Smooth muscle cell (in vitro differentiated cells): Measurements from ENCODE around the gene TTLL1. TPM values are rescaled to one million over a fixed set of nuclear protein-coding genes. Genes with fewer than 3 reads are reported as not detected.

Experiments
- DNase-seq: peaks from one replicate; lab custom pipeline; 2025; ENCODE audit not compliant: unreplicated experiment; lab: John Stamatoyannopoulos, UW
- H2AFZ ChIP-seq: fragments of 200-600 bp; sonication (generic); 2 replicates; pipeline ENCODE4 v1.6.0; 2016; ENCODE audit warnings: antibody characterized with exemption, low read depth, mild to moderate bottlenecking
- H3F3A ChIP-seq: fragments of 200-600 bp; sonication (generic); 2 replicates; pipeline ENCODE4 v1.6.0; 2017; ENCODE audit warnings: antibody characterized with exemption, low read depth
- H3K27ac ChIP-seq: fragments of 200-600 bp; sonication (generic); 2 replicates; pipeline ENCODE4 v1.5.1; 2016; ENCODE audit warnings: low read depth, mild to moderate bottlenecking
- H3K27me3 ChIP-seq: fragments of 200-600 bp; sonication (generic); 2 replicates; pipeline ENCODE4 v1.6.1; 2016; ENCODE audit warnings: low read depth, mild to moderate bottlenecking
- H3K36me3 ChIP-seq: fragments of 200-600 bp; sonication (generic); 2 replicates; pipeline ENCODE4 v1.5.1; 2016; ENCODE audit warnings: low read depth
- H3K4me1 ChIP-seq: fragments of 200-600 bp; sonication (generic); 2 replicates; pipeline ENCODE4 v1.5.1; 2016; ENCODE audit warnings: low read depth
- H3K4me2 ChIP-seq: fragments of 200-600 bp; sonication (generic); 2 replicates; pipeline ENCODE4 v1.6.0; 2016; ENCODE audit warnings: mild to moderate bottlenecking
- H3K4me3 ChIP-seq: fragments of 200-600 bp; sonication (generic); 2 replicates; pipeline ENCODE4 v1.5.1; 2016; ENCODE audit warnings: mild to moderate bottlenecking
- H3K79me2 ChIP-seq: fragments of 200-600 bp; sonication (generic); 2 replicates; pipeline ENCODE4 v1.6.0; 2016; ENCODE audit warnings: low read depth, mild to moderate bottlenecking
- H3K9ac ChIP-seq: fragments of 200-600 bp; sonication (generic); 2 replicates; pipeline ENCODE4 v1.6.0; 2016; ENCODE audit warnings: low read depth
- H3K9me3 ChIP-seq: fragments of 200-600 bp; sonication (generic); replicated peaks from 2 replicates; pipeline ENCODE4 v1.5.1; 2016; ENCODE audit warnings: low read depth
- H4K20me1 ChIP-seq: fragments of 200-600 bp; sonication (generic); 2 replicates; pipeline ENCODE4 v1.6.0; 2016; ENCODE audit warnings: low read depth
- WGBS: methylation state at CpG from one replicate; pipeline ENCODE4 v1.1.7; 2016; ENCODE audit warnings: low lambda C conversion rate; 5-methylcytosine and 5-hydroxymethylcytosine counted together
- polyA plus RNA-seq: library from polyadenylated mRNA; unstranded; fragments of >200 nt; fragmentation: Nextera tagmentation; extraction: Ambion mirVana; gene quantifications from 2 replicates; pipeline ENCODE4 v1.2.1, GENCODE V29; 2016
- total RNA-seq: library from RNA; depleted of rRNA; stranded (reverse); fragments of >200 nt; gene quantifications from 2 replicates; pipeline ENCODE4 v1.2.3, GENCODE V29; 2014
- TF ChIP-seq, protein P1 (sequence below): fragments of 200-600 bp; sonication (generic); IDR thresholded peaks from 2 replicates; pipeline ENCODE4 v1.5.1; 2017; ENCODE audit warnings: borderline replicate concordance, mild to moderate bottlenecking, antibody characterized with exemption; ENCODE audit not compliant: insufficient read depth, poor library complexity, severe bottlenecking

The TTLL1 gene
- total and polyA plus RNA-seq, 2 experiments from 2014 or later: 12.7 to 17.7 TPM

DNA sequence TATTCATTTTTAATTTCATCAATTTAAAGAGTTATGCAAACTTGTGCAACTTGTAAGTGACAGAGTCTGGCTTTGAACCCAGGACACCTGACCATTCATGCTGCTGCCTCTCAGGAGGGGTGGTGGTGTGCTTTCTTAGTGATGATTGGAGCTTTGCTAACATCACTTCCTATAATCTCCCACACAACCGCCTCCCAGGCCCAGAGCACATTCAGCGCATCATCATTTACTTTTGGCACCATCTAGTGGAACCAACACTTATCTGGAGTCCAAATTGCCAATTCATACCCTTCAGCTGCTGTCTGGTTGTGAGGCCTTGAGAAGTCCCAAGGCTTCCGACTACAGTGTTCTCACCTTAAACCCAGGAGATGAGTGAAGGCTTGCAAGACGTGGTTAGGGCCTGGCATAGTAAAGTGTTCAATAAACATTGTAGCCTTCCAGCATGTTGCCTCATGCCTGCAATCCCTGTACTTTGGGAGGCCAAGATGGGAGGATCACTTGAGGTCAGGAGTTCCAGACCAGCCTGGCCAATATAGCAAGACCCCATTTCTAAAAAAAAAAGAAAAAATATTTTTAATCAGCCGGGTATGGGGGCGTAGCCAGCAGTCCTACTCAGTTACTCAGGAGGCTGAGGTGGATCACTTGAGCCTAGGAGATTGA lies 1.1 kb upstream of the TTLL1 start:
- WGBS: 84% methylated on average over 6 of the region's 6 CpGs
- H3K4me3 ChIP-seq: no peak overlapping the region

DNA sequence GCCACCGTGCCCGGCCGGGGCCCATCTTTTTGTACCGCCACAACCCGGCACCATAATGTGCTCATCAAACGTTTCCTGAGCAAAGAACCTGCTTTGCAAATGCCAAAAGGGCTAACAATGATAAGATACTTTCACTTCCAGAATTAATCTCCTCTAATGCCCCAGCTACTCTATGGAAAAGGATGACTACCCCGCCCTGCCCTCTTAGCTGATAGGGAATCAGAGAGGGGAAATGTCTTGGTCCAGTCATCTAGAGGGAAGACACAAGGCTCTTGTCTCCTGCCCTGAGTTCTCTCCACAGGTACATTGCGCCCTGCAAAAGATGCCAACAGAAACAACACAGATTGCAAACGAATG lies 586 bp downstream of the TTLL1 start:
- H3K4me3 ChIP-seq: peak overlapping the region; percentile 75
- TF ChIP-seq, protein P1, sequence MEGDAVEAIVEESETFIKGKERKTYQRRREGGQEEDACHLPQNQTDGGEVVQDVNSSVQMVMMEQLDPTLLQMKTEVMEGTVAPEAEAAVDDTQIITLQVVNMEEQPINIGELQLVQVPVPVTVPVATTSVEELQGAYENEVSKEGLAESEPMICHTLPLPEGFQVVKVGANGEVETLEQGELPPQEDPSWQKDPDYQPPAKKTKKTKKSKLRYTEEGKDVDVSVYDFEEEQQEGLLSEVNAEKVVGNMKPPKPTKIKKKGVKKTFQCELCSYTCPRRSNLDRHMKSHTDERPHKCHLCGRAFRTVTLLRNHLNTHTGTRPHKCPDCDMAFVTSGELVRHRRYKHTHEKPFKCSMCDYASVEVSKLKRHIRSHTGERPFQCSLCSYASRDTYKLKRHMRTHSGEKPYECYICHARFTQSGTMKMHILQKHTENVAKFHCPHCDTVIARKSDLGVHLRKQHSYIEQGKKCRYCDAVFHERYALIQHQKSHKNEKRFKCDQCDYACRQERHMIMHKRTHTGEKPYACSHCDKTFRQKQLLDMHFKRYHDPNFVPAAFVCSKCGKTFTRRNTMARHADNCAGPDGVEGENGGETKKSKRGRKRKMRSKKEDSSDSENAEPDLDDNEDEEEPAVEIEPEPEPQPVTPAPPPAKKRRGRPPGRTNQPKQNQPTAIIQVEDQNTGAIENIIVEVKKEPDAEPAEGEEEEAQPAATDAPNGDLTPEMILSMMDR: no peak
- no peaks in the 10 kb centered on the region for H3F3A ChIP-seq
- H3K4me1 ChIP-seq: no peaks in the 10 kb centered on the region
- no peak for DNase-seq
- WGBS: 70% methylated on average over 9 of the region's 9 CpGs
- H3K79me2 ChIP-seq: no peaks in the 10 kb centered on the region
- no peak overlapping the region for H3K27ac ChIP-seq
- H4K20me1 ChIP-seq: no peaks in the 10 kb centered on the region
- no peaks in the 10 kb centered on the region for H3K27me3 ChIP-seq
- H3K9ac ChIP-seq: peak overlapping the region; percentile 30
- no peaks in the 10 kb centered on the region for H3K36me3 ChIP-seq
- H2AFZ ChIP-seq: peak overlapping the region; percentile 90
- peak overlapping the region; percentile 88 for H3K4me2 ChIP-seq
- no peaks in the 10 kb centered on the region for H3K9me3 ChIP-seq

More for the DNA sequence above, 1.1 kb upstream of the TTLL1 start:
- no peaks in the 10 kb centered on the region for H3K27me3 ChIP-seq
- no peaks in the 10 kb centered on the region for H3F3A ChIP-seq
- H3K4me1 ChIP-seq: no peaks in the 10 kb centered on the region
- H3K4me2 ChIP-seq: peak overlapping the region; percentile 88
- no peak overlapping the region for H2AFZ ChIP-seq
- no peak overlapping the region for H3K27ac ChIP-seq
- TF ChIP-seq, protein P1: peak; percentile 32
- H3K36me3 ChIP-seq: no peaks in the 10 kb centered on the region
- no peaks in the 10 kb centered on the region for H4K20me1 ChIP-seq
- no peaks in the 10 kb centered on the region for H3K79me2 ChIP-seq
- no peak for DNase-seq
- no peaks in the 10 kb centered on the region for H3K9me3 ChIP-seq
- no peak overlapping the region for H3K9ac ChIP-seq

DNA sequence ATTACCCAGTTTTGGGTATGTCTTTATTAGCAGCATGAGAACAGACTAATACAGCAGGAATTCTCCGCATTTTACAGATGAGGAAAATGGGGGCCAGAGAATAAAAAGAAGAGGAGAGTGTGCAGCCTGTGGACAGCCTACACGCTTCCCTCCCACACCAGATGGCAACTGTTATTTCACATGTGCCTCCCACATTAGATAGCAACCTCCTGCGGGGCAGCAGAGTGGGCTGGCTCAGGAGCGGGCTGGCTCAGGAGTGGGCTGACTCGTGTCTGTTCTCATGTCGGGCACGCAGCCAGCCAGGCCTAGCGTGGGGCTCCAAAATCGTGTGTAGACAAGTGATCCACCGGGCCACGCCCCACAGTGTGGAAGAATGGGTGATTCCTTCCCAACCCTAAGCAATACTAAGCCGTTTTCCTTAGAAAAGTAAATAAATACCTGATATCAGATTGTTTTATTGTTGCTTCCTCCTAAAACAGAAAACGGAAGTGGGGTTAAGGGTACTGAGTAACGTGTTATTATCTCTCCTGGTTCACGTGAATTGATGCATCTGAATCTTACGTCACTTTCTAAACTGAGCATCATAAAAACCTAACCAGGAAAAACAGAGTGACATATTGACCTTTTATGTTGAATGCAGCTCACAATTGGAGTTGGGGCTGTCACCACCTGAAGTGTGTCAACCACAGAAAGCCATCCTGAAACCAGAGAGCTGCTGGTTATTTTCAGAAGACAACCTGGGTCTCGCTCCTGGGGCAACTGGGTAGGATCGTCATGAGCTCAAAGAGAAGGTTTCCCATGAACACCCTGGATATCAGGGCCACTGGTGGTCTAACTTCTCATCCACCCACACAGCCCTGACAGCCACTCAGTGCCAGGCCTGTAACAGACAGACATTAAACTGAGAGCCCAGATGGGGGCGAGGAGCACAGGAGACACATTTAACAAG lies 3.3 kb downstream of the TTLL1 start:
- TF ChIP-seq, protein P1: no peak
- H4K20me1 ChIP-seq: no peaks in the 10 kb centered on the region
- no peak overlapping the region for H3K9ac ChIP-seq
- no peak for DNase-seq
- no peak overlapping the region for H3K4me3 ChIP-seq
- H3K9me3 ChIP-seq: no peaks in the 10 kb centered on the region
- H3F3A ChIP-seq: no peaks in the 10 kb centered on the region
- no peak overlapping the region for H3K27ac ChIP-seq
- no peaks in the 10 kb centered on the region for H3K36me3 ChIP-seq
- H3K79me2 ChIP-seq: no peaks in the 10 kb centered on the region
- H2AFZ ChIP-seq: no peak overlapping the region
- no peaks in the 10 kb centered on the region for H3K4me1 ChIP-seq
- no peaks in the 10 kb centered on the region for H3K27me3 ChIP-seq
- WGBS: 88% methylated on average over 19 of the region's 19 CpGs
- no peak overlapping the region for H3K4me2 ChIP-seq
